A673 (cell line): Measurements from ENCODE around the gene S100A16. TPM values are rescaled to one million over a fixed set of nuclear protein-coding genes. Genes with fewer than 3 reads are reported as not detected.

Experiments
- BruUV-seq: library from RNA; stranded (reverse); fragments of 400-500 nt; replicated peaks from 2 replicates; lab custom pipeline; 2021; lab: Mats Ljungman, UMichigan
- CTCF ChIA-PET: fragments of 300-600 bp; sonication (Branson Sonifier 250); formaldehyde crosslinking; loops from one replicate; lab custom pipeline; 2022; ENCODE audit warnings: antibody characterized with exemption; lab: Charles Lee
- POLR2A ChIA-PET: fragments of 300-600 bp; sonication (Branson Sonifier 250); formaldehyde crosslinking; loops from one replicate; lab custom pipeline; 2022; ENCODE audit warnings: antibody characterized with exemption; ENCODE audit not compliant: low non-redundant PET; lab: Charles Lee
- DNase-seq: peaks from one replicate; pipeline ENCODE4 v3.0.0-alpha.2; 2015; ENCODE audit warnings: low spot score
- H3K27ac ChIP-seq: fragments of 200-600 bp; sonication (generic); 2 replicates; pipeline ENCODE4 v1.5.1; 2016; ENCODE audit warnings: mixed run types, low read depth, mild to moderate bottlenecking, mixed read lengths, antibody characterized with exemption, low read length; ENCODE audit not compliant: poor library complexity, severe bottlenecking
- H3K27me3 ChIP-seq: fragments of 200-600 bp; sonication (generic); replicated peaks from 2 replicates; pipeline ENCODE4 v1.6.1; 2017; ENCODE audit warnings: mixed run types, low read depth, mild to moderate bottlenecking, mixed read lengths, antibody characterized with exemption, low read length; ENCODE audit not compliant: insufficient read depth, poor library complexity
- H3K36me3 ChIP-seq: fragments of 200-600 bp; sonication (generic); 2 replicates; pipeline ENCODE4 v1.6.1; 2016; ENCODE audit warnings: mixed run types, mild to moderate bottlenecking, mixed read lengths, antibody characterized with exemption, low read length; ENCODE audit not compliant: insufficient read depth, poor library complexity, severe bottlenecking
- H3K4me1 ChIP-seq: fragments of 200-600 bp; sonication (generic); 2 replicates; pipeline ENCODE4 v1.6.1; 2017; ENCODE audit warnings: mixed run types, mild to moderate bottlenecking, mixed read lengths, antibody characterized with exemption, low read length; ENCODE audit not compliant: insufficient read depth, poor library complexity, severe bottlenecking
- H3K4me3 ChIP-seq: fragments of 200-600 bp; sonication (generic); 2 replicates; pipeline ENCODE4 v1.5.1; 2016; ENCODE audit warnings: low read depth, mixed run types, mild to moderate bottlenecking, mixed read lengths, low read length; ENCODE audit not compliant: poor library complexity, severe bottlenecking
- H3K9me3 ChIP-seq: fragments of 200-600 bp; sonication (generic); 2 replicates; pipeline ENCODE4 v1.6.1; 2016; ENCODE audit warnings: mixed run types, low read depth, mild to moderate bottlenecking, mixed read lengths, antibody characterized with exemption, low read length; ENCODE audit not compliant: poor library complexity, severe bottlenecking
- CTCF ChIP-seq: fragments of 300-800, 200-600 bp; sonication (generic); conservative IDR thresholded peaks from 2 replicates; pipeline ENCODE4 v1.5.1; 2017; ENCODE audit warnings: low read depth, mild to moderate bottlenecking, antibody characterized with exemption, low read length, moderate library complexity, mixed read lengths
- EZH2 ChIP-seq: fragments of 200-600 bp; sonication (generic); IDR thresholded peaks from 2 replicates; pipeline ENCODE4 v1.6.1; 2017; ENCODE audit warnings: borderline replicate concordance, low read depth, mild to moderate bottlenecking, mixed read lengths, antibody characterized with exemption, low read length; ENCODE audit not compliant: poor library complexity, severe bottlenecking
- intact Hi-C: fragments of 100-400 bp; cut with micrococcal nuclease; formaldehyde crosslinking; loops from one replicate; pipeline ENCODE4 v1.10.0; 2022; ENCODE audit not compliant: unreplicated experiment
- total RNA-seq: library from RNA; stranded (reverse); gene quantifications from 2 replicates; pipeline ENCODE4 v1.2.3, GENCODE V29; 2021

Gene S100A16
- total RNA-seq, 1 experiment from 2014 or later: 0.43 TPM

GRCh38 chr1:153639280-153639679 lies 26.3 kb upstream of the S100A16 start:
- CTCF ChIA-PET: no interaction called here
- Histone ChIP-seq H3K36me3 (peaks cover 86% of the 10 kb centered on the region), H3K9me3 (no peaks in the 10 kb centered on the region), H3K27ac (no peak overlapping the region), H3K4me1 (peaks cover 8% of the 10 kb centered on the region), H3K27me3 (no peaks in the 10 kb centered on the region), H3K4me3 (no peak overlapping the region)
- no TSS peak for BruUV-seq
- TF ChIP-seq EZH2: no peak
- no peak for DNase-seq
- intact Hi-C loops: no loop called here
- POLR2A ChIA-PET: no interaction called here

GRCh38 chr1:153638261-153638660 lies 25.3 kb upstream of the S100A16 start:
- DNase-seq: no peak
- H3K4me3 ChIP-seq: no peak overlapping the region
- H3K9me3 ChIP-seq: no peaks in the 10 kb centered on the region
- H3K36me3 ChIP-seq: peaks cover 76% of the 10 kb centered on the region
- peaks cover 8% of the 10 kb centered on the region for H3K4me1 ChIP-seq
- POLR2A ChIA-PET: no interaction called here
- no peaks in the 10 kb centered on the region for H3K27me3 ChIP-seq
- CTCF ChIA-PET: no interaction called here
- TF ChIP-seq CTCF (no peak), EZH2 (no peak)
- BruUV-seq: no TSS peak
- intact Hi-C loops: no loop called here
- no peak overlapping the region for H3K27ac ChIP-seq

GRCh38 chr1:153636312-153636711 lies 23.4 kb upstream of the S100A16 start:
- no peak for TF ChIP-seq EZH2
- TF ChIP-seq CTCF: no peak
- intact Hi-C loops: no loop called here
- no peaks in the 10 kb centered on the region for H3K9me3 ChIP-seq
- H3K27me3 ChIP-seq: no peaks in the 10 kb centered on the region
- BruUV-seq: no TSS peak
- peaks cover 57% of the 10 kb centered on the region for H3K36me3 ChIP-seq
- H3K4me3 ChIP-seq: no peak overlapping the region
- ChIA-PET POLR2A (no interaction called here), CTCF (no interaction called here)
- H3K27ac ChIP-seq: no peak overlapping the region
- no peak for DNase-seq
- peaks cover 8% of the 10 kb centered on the region for H3K4me1 ChIP-seq

GRCh38 chr1:153635872-153636271 lies 22.9 kb upstream of the S100A16 start:
- TF ChIP-seq EZH2 (no peak), CTCF (no peak)
- ChIA-PET CTCF (no interaction called here), POLR2A (no interaction called here)
- no TSS peak for BruUV-seq
- no peaks in the 10 kb centered on the region for H3K27me3 ChIP-seq
- H3K4me3 ChIP-seq: peak overlapping the region; percentile 91
- H3K9me3 ChIP-seq: no peaks in the 10 kb centered on the region
- H3K36me3 ChIP-seq: peaks cover 52% of the 10 kb centered on the region
- H3K4me1 ChIP-seq: peaks cover 8% of the 10 kb centered on the region
- peak overlapping the region; percentile 100 for H3K27ac ChIP-seq
- no peak for DNase-seq
- intact Hi-C loops: no loop called here
